ENCODE data around the gene PISD. TPM values are rescaled to one million over a fixed set of nuclear protein-coding genes. Genes with fewer than 3 reads are reported as not detected.

PISD gene
- total RNA-seq, 1 experiment from 2014 or later, result 36.0 TPM

GRCh38 chr22:31616315-31616980, 45.6 kb downstream of the PISD start:
- ATAC-seq, result 0 out of 2 replicates have a peak, but pooled peaks have one; percentile 9
- intact Hi-C loops (cut with micrococcal nuclease), result no loop called here
- POLR2A ChIA-PET (ENCODE audit: unreplicated experiment), result interaction anchor here (0.6 kb wide), 1 partner anchor 46 kb away, joined by 4 read pairs; no protein-coding TSS in a partner anchor

DNA sequence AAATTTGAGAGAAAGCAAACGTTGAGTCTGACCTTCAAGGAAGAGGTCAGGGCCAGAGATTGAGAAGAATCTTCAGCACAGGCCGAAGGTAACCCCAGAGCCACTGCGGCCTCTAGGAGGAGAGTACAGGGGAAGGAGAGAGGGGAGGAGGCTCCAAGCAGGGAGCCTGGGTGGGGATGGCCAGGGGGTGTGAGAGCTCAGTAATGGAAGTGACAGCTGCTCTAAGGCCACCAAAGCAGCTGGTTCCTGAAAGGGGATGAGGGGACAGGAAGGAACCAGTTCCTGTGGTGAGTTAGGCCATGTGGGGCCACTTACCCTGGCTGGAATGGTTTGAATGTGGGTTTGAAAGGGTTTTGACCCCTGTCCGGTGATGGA, 46.1 kb downstream of the PISD start:
- Histone ChIP-seq H3F3A (ENCODE audit: low read length, unreplicated experiment) (no peaks in the 10 kb centered on the region), H3K9ac (ENCODE audit: low read length) (no peak overlapping the region), H4K20me1 (ENCODE audit: low read length) (no peaks in the 10 kb centered on the region), H3K79me2 (ENCODE audit: low read length) (no peaks in the 10 kb centered on the region), H3K4me1 (ENCODE audit: insufficient read depth, low read length) (no peaks in the 10 kb centered on the region), H3K4me3 (ENCODE audit: low read length) (no peak overlapping the region), H3K27me3 (ENCODE audit: low read length) (no peaks in the 10 kb centered on the region), H3K9me2 (replicated peaks; ENCODE audit: low read length) (no peaks in the 10 kb centered on the region), H3K4me2 (ENCODE audit: low read length) (no peak overlapping the region), H3K36me3 (ENCODE audit: low read depth, low read length) (no peaks in the 10 kb centered on the region), H2AFZ (ENCODE audit: low read length) (no peak overlapping the region), H3K9me3 (ENCODE audit: low read length) (no peaks in the 10 kb centered on the region), H3K27ac (ENCODE audit: low read length) (no peak overlapping the region)
- ChIA-PET POLR2A (ENCODE audit: unreplicated experiment) (interaction anchor here (0.6 kb wide), 1 partner anchor 46 kb away, joined by 4 read pairs; no protein-coding TSS in a partner anchor), CTCF (no interaction called here)
- no peak for DNase-seq
- BruUV-seq (replicated peaks), result no TSS peak
- TF ChIP-seq EZH2phosphoT487 (IDR thresholded peaks at IDR 0.05; ENCODE audit: borderline replicate concordance, low read length) (no peak), CTCF (conservative IDR thresholded peaks at IDR 0.05; ENCODE audit: low read depth, low read length) (no peak), EZH2 (IDR thresholded peaks at IDR 0.05; ENCODE audit: low read length, unreplicated experiment) (no peak)
- intact Hi-C loops (cut with micrococcal nuclease), result no loop called here
- ATAC-seq, result no peak

More at GRCh38 chr22:31616315-31616980, 45.6 kb downstream of the PISD start:
- Histone ChIP-seq H3K9me3 (ENCODE audit: low read length) (no peaks in the 10 kb centered on the region), H2AFZ (ENCODE audit: low read length) (no peak overlapping the region), H4K20me1 (ENCODE audit: low read length) (no peaks in the 10 kb centered on the region), H3K9me2 (replicated peaks; ENCODE audit: low read length) (no peaks in the 10 kb centered on the region), H3K4me3 (ENCODE audit: low read length) (no peak overlapping the region), H3F3A (ENCODE audit: low read length, unreplicated experiment) (no peaks in the 10 kb centered on the region), H3K4me1 (ENCODE audit: insufficient read depth, low read length) (no peaks in the 10 kb centered on the region), H3K4me2 (ENCODE audit: low read length) (no peak overlapping the region), H3K27me3 (ENCODE audit: low read length) (no peaks in the 10 kb centered on the region), H3K27ac (ENCODE audit: low read length) (no peak overlapping the region), H3K36me3 (ENCODE audit: low read depth, low read length) (no peaks in the 10 kb centered on the region; the same call in 1 of the 2 replicates), H3K79me2 (ENCODE audit: low read length) (no peaks in the 10 kb centered on the region), H3K9ac (ENCODE audit: low read length) (no peak overlapping the region)
- BruUV-seq (replicated peaks), result no TSS peak
- CTCF ChIA-PET, result no interaction called here
- DNase-seq, result no peak
- TF ChIP-seq CTCF (conservative IDR thresholded peaks at IDR 0.05; ENCODE audit: low read depth, low read length) (no peak), EZH2 (IDR thresholded peaks at IDR 0.05; ENCODE audit: low read length, unreplicated experiment) (no peak), EZH2phosphoT487 (IDR thresholded peaks at IDR 0.05; ENCODE audit: borderline replicate concordance, low read length) (no peak)

DNA sequence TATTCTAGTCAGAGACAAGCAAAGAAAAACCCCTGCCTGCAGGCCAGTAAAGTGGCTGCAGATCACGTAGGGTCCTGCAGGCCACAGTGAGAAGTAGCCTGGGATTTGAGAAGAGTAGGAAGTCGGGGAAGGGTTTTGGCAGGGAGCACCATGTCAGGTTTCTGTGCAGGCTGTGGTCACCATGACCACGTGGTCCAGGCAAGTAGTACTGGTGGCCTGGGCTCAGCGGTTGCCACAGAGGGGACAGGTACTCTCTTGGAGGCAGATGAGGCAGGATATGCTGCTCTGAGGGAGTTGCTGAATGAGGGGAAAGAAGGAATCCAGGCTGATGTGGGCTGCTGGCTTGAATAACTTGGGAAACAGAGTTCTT, 46.5 kb downstream of the PISD start:
- ATAC-seq (no peak), DNase-seq (no peak)
- POLR2A ChIA-PET (ENCODE audit: unreplicated experiment), result no interaction called here
- Histone ChIP-seq H3K9me2 (replicated peaks; ENCODE audit: low read length) (no peaks in the 10 kb centered on the region), H3K27ac (ENCODE audit: low read length) (no peak overlapping the region), H2AFZ (ENCODE audit: low read length) (no peak overlapping the region), H3K36me3 (ENCODE audit: low read depth, low read length) (no peaks in the 10 kb centered on the region), H3K4me2 (ENCODE audit: low read length) (no peak overlapping the region), H3K9me3 (ENCODE audit: low read length) (no peaks in the 10 kb centered on the region), H4K20me1 (ENCODE audit: low read length) (no peaks in the 10 kb centered on the region), H3K79me2 (ENCODE audit: low read length) (no peaks in the 10 kb centered on the region), H3K4me1 (ENCODE audit: insufficient read depth, low read length) (no peaks in the 10 kb centered on the region), H3K9ac (ENCODE audit: low read length) (no peak overlapping the region), H3K27me3 (ENCODE audit: low read length) (no peaks in the 10 kb centered on the region), H3K4me3 (ENCODE audit: low read length) (no peak overlapping the region), H3F3A (ENCODE audit: low read length, unreplicated experiment) (no peaks in the 10 kb centered on the region)
- intact Hi-C loops (cut with micrococcal nuclease), result no loop called here
- no TSS peak for BruUV-seq (replicated peaks)
- CTCF ChIA-PET, result no interaction called here
- no peak for TF ChIP-seq EZH2phosphoT487 (IDR thresholded peaks at IDR 0.05; ENCODE audit: borderline replicate concordance, low read length)
- no peak for TF ChIP-seq EZH2 (IDR thresholded peaks at IDR 0.05; ENCODE audit: low read length, unreplicated experiment)
- no peak for TF ChIP-seq CTCF (conservative IDR thresholded peaks at IDR 0.05; ENCODE audit: low read depth, low read length)
